Mucosa of rectum (tissue), 2 donors: ENCODE results near the gene VAPB.

Experiments used
- H3K27ac ChIP-seq, 2 donors: one replicate each; pipeline ENCODE4 v1.7.0; 2013; ENCODE audit warnings: inconsistent platforms in 2 of 2, low read depth in 2 of 2, low read length in 2 of 2
- H3K27me3 ChIP-seq, 2 donors: one replicate each; pipeline ENCODE4 v1.7.0; 2013; ENCODE audit warnings: low read length in 2 of 2; ENCODE audit not compliant: control insufficient read depth in 2 of 2, insufficient read depth in 2 of 2
- H3K36me3 ChIP-seq, 2 donors: one replicate each; pipeline ENCODE4 v1.7.0; 2013; ENCODE audit warnings: low read length in 2 of 2; ENCODE audit not compliant: control insufficient read depth in 2 of 2, insufficient read depth in 2 of 2
- H3K4me1 ChIP-seq, 2 donors: one replicate each; pipeline ENCODE4 v1.7.0; 2013; ENCODE audit warnings: low read length in 2 of 2, mild to moderate bottlenecking in 1 of 2; ENCODE audit not compliant: control insufficient read depth in 2 of 2, insufficient read depth in 2 of 2
- H3K4me3 ChIP-seq, 2 donors: one replicate each; pipeline ENCODE4 v1.7.0; 2013; ENCODE audit warnings: low read length in 2 of 2
- H3K9ac ChIP-seq, 2 donors: one replicate each; pipeline ENCODE4 v1.7.0; 2013; ENCODE audit warnings: low read length in 2 of 2, low read depth in 1 of 2, mild to moderate bottlenecking in 1 of 2
- H3K9me3 ChIP-seq, 2 donors: one replicate each; pipeline ENCODE4 v1.7.0; 2013; ENCODE audit warnings: low read length in 2 of 2; ENCODE audit not compliant: control insufficient read depth in 2 of 2
- donor health status: healthy.
- donor health status: Normal muscosa, but diverticular disease.

Gene VAPB

GRCh38 chr20:58444746-58445255 is 55.8 kb downstream of the VAPB start:
- H3K9ac ChIP-seq: no peak overlapping the region

GRCh38 chr20:58446264-58446959 is 57.4 kb downstream of the VAPB start:
- H3K9ac ChIP-seq: no peak overlapping the region
- H3K36me3 ChIP-seq: peaks cover 23 to 40% of the 10 kb centered on the region in 2 donors
- H3K9me3 ChIP-seq: no peaks in the 10 kb centered on the region
- H3K27ac ChIP-seq: no peak overlapping the region
- H3K27me3 ChIP-seq: no peaks in the 10 kb centered on the region
- no peak overlapping the region for H3K4me3 ChIP-seq
- H3K4me1 ChIP-seq: no peaks in the 10 kb centered on the region

More at GRCh38 chr20:58444746-58445255, 55.8 kb downstream of the VAPB start:
- Histone ChIP-seq H3K27me3 (no peaks in the 10 kb centered on the region), H3K27ac (no peak overlapping the region), H3K4me1 (no peaks in the 10 kb centered on the region), H3K36me3 (peaks cover 27 to 44% of the 10 kb centered on the region in 2 donors), H3K9me3 (no peaks in the 10 kb centered on the region), H3K4me3 (no peak overlapping the region)

GRCh38 chr20:58446960-58447265 is 57.9 kb downstream of the VAPB start:
- Histone ChIP-seq H3K36me3 (peaks cover 20 to 40% of the 10 kb centered on the region in 2 donors), H3K27me3 (no peaks in the 10 kb centered on the region), H3K27ac (no peak overlapping the region), H3K9ac (no peak overlapping the region), H3K4me1 (no peaks in the 10 kb centered on the region), H3K4me3 (no peak overlapping the region), H3K9me3 (no peaks in the 10 kb centered on the region)

DNA sequence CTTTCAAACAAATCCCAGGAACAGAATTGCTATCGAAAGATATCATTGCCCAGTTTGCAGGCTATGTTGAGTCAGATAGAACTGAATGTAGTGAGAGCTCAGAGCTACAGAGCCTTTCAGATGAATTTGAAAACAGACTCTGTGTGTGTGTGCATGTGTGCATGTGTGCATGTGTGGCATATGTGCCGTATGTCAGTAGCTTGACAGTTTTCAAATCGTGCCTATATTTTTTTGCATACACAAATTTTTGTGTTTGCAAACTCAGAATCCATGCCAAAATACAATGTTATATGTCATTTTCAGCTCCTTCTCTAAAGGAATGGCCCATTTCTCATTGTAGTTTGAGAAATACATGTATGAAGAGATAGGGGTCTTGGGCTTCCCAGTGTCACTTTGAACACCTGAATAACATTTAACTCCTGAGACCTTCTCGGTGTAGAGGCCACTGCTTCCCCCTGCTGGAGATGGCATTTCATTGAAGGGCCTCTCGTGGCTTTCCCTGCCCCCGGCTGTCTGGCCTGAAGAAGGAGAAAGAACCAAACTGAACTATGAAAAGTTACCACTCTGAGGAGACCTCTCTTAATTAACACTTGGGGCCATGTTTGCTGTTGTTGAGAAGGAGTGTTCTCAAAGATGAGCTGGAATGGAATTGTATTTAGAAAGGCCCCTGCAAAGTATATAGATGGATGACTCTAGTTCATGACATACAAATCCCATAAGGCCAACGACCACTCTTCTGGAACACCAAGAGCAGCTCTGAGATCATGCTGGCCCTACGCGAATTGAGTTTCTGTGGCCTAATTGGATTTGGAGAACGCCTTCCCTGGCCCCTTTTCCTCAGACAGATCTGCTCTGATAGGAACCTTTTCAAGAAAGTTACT is 58.7 kb downstream of the VAPB start:
- Histone ChIP-seq H3K9me3 (no peaks in the 10 kb centered on the region), H3K36me3 (peaks cover 16 to 40% of the 10 kb centered on the region in 2 donors), H3K27me3 (no peaks in the 10 kb centered on the region), H3K27ac (no peak overlapping the region), H3K4me3 (no peak overlapping the region), H3K4me1 (no peaks in the 10 kb centered on the region), H3K9ac (no peak overlapping the region)

- H3K27ac ChIP-seq: no peak overlapping the region
- no peaks in the 10 kb centered on the region for H3K9me3 ChIP-seq
- H3K9ac ChIP-seq: no peak overlapping the region
- H3K4me3 ChIP-seq: no peak overlapping the region
- no peaks in the 10 kb centered on the region for H3K27me3 ChIP-seq
- H3K36me3 ChIP-seq: peaks cover 12 to 34% of the 10 kb centered on the region in 2 donors
- no peaks in the 10 kb centered on the region for H3K4me1 ChIP-seq
Observed at GRCh38 chr20:58448958-58449357, 59.9 kb downstream of the VAPB start.

DNA sequence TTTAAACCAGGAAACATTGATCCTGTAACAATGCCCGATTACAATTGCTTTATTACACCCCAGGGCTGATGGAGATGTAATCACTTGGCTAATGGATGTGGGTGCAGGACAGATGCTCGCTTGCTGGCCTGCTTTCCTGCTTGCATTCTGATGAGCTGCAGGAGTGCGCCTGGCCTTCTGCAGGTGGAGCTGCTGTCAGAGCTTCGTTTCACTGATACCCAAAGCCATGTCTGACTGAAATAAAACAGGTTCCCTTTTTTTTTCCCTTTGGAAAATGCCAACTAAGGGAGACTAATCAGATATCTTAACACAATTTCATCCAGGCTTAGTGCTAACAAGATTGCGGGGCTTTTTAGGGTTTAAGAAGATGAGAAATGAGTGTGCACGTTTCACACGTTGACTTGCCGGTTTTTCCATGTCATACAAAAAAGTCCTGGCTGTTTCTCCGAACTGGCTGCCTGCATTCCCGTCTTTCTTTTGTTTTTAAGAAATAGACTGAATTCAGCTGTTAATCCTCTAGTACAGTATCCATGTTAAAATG is 60.7 kb downstream of the VAPB start:
- H3K4me3 ChIP-seq: no peak overlapping the region
- H3K9ac ChIP-seq: no peak overlapping the region
- no peaks in the 10 kb centered on the region for H3K27me3 ChIP-seq
- no peaks in the 10 kb centered on the region for H3K4me1 ChIP-seq
- peaks cover 4 to 27% of the 10 kb centered on the region in 2 donors for H3K36me3 ChIP-seq
- H3K9me3 ChIP-seq: no peaks in the 10 kb centered on the region
- no peak overlapping the region for H3K27ac ChIP-seq

DNA sequence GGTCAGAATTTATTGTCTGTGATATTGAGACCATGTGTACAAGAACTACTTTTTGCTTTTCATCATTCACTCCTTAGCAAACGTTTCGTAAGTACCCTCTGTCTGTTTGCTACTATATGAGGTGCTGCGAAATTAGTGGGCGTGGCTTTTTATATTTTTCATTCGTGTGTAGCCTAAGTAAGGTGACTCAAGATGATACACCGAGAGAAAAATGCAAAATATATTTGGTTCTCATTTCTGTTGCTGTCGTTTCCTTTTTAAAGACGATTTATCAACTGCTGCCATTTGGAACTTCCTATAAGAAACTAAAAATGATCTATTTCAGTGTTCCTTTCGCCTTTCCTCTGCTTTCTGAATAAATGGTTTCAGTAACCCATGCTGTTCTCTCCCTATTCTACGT is 61.2 kb downstream of the VAPB start:
- Histone ChIP-seq H3K36me3 (peaks cover 0 to 22% of the 10 kb centered on the region in 2 donors), H3K9me3 (no peaks in the 10 kb centered on the region), H3K4me3 (no peak overlapping the region), H3K4me1 (no peaks in the 10 kb centered on the region), H3K27ac (no peak overlapping the region), H3K27me3 (no peaks in the 10 kb centered on the region), H3K9ac (no peak overlapping the region)

GRCh38 chr20:58452667-58453255 is 63.7 kb downstream of the VAPB start:
- peaks cover 0 to 9% of the 10 kb centered on the region in 2 donors for H3K36me3 ChIP-seq
- no peaks in the 10 kb centered on the region for H3K9me3 ChIP-seq
- no peak overlapping the region for H3K9ac ChIP-seq
- no peaks in the 10 kb centered on the region for H3K27me3 ChIP-seq
- no peaks in the 10 kb centered on the region for H3K4me1 ChIP-seq
- no peak overlapping the region for H3K27ac ChIP-seq
- H3K4me3 ChIP-seq: no peak overlapping the region

DNA sequence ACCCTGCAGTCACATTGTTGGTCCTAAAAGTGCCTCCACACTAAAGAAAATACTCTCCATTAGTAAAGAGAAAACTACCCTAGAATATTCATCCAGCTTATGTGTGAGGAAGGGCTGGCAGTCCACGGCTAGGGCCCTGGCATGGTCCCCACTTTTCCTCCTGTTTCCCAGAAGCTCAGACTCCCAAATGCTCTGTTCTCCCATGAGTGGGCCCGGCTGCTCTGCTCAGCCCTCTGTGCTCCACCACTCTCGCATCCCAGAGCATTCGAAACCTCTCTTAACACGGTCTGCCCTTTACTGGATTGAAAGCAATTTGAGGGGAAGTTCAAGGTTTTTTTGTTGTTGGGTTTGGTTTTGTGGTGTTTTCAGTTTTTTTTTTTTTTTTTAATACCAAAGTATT is 64.4 kb downstream of the VAPB start:
- Histone ChIP-seq H3K4me1 (no peaks in the 10 kb centered on the region), H3K27me3 (no peaks in the 10 kb centered on the region), H3K9me3 (no peaks in the 10 kb centered on the region), H3K36me3 (peaks cover 0 to 6% of the 10 kb centered on the region in 2 donors), H3K9ac (no peak overlapping the region), H3K4me3 (no peak overlapping the region), H3K27ac (no peak overlapping the region)

GRCh38 chr20:58454460-58454859 is 65.4 kb downstream of the VAPB start:
- Histone ChIP-seq H3K4me1 (no peaks in the 10 kb centered on the region), H3K9me3 (no peaks in the 10 kb centered on the region), H3K36me3 (no peaks in the 10 kb centered on the region), H3K27me3 (no peaks in the 10 kb centered on the region), H3K27ac (no peak overlapping the region), H3K4me3 (no peak overlapping the region), H3K9ac (no peak overlapping the region)
